ENCODE data around the gene SELENOI. TPM values are rescaled to one million over a fixed set of nuclear protein-coding genes. Genes with fewer than 3 reads are reported as not detected.

SELENOI gene
- total and polyA plus RNA-seq, 10 of the 15 experiments (the other 5 are each of a cell fraction or from before 2014, with no cell fraction given): 5.2 to 31.4 (median 17.4) TPM

DNA sequence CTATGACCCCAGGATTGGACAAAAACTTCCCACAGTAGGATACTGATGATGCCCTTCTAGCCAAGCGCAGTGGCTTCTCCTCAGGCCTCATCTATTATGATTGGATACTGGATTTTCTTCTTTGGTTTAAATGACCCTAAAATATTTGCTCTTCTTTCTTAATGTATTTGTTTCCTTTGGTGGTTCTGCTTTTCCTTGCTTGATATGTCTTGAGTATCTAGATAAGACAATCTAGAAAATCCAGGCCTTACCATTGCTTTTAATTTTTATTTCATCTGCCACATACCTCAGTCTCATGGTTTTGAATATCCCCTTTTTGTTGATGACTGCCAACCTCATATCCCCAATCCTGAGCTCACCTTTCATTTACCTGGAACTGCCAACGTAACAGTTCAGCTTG, 96.4 kb downstream of the SELENOI start (continued):
- TF ChIP-seq NFXL1 (IDR thresholded peaks at IDR 0.05; ENCODE audit: borderline replicate concordance) (no peak), PAX5 (IDR thresholded peaks at IDR 0.05; ENCODE audit: borderline replicate concordance, low read depth, low read length) (no peak)

DNA sequence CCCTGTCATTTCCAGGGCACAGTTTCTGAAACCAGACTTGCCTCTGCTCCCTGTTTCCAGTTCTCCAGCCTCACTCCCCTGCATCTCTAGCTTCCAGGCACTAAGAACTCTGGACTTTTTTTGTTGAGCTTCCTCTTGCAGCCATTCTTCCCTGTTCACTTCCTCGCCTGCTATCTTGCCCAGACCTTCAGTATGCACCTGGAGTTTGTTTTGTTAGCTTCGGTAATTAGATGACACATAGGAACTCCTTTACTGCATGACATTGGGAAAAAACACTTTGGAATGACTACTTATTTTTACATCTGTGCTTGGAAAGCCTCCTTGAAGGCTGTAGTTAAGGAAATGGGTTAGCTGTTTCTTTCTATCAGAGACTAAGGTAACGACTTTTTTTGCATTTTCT, 96.8 kb downstream of the SELENOI start:
- Histone ChIP-seq H3K4me2 (ENCODE audit: control insufficient read depth, insufficient read depth) (no peak overlapping the region), H4K20me1 (ENCODE audit: control insufficient read depth, insufficient read depth) (no peaks in the 10 kb centered on the region), H3K27me3 (replicated peaks in 1 of 2; ENCODE audit: control insufficient read depth in 2 of 2, insufficient read depth in 2 of 2, low read length in 1 of 2) (no peaks in the 10 kb centered on the region), H3K4me3 (no peak overlapping the region), H3K79me2 (ENCODE audit: control insufficient read depth, insufficient read depth, low read length) (no peaks in the 10 kb centered on the region), H3K27ac (ENCODE audit: control insufficient read depth, insufficient read depth) (no peak overlapping the region), H2AFZ (ENCODE audit: control insufficient read depth, low read depth, low read length) (no peak overlapping the region), H3K36me3 (ENCODE audit: control insufficient read depth in 2 of 2, insufficient read depth in 2 of 2, low read length in 1 of 2) (no peaks in the 10 kb centered on the region), H3K9me3 (replicated peaks; ENCODE audit: control insufficient read depth, insufficient read depth, low read length) (no peaks in the 10 kb centered on the region), H3K9ac (ENCODE audit: control insufficient read depth, insufficient read depth, low read length) (no peak overlapping the region), H3K4me1 (ENCODE audit: control insufficient read depth, insufficient read depth, low read length) (no peaks in the 10 kb centered on the region)
- POLR2A ChIA-PET: interaction anchor here (0.6 kb wide), 1 partner anchor 14 kb away, joined by 4 read pairs; no protein-coding TSS in a partner anchor
- SMC1A ChIA-PET (ENCODE audit: uncharacterized antibody, unreplicated experiment): no interaction called here
- WGBS (ENCODE audit: insufficient coverage, insufficient replicate concordance, low lambda C conversion rate, missing lambda C conversion rate): 8% methylated on average over 3 of the region's 3 CpGs
- BruUV-seq (replicated peaks): no TSS peak
- intact Hi-C loops (cut with micrococcal nuclease; ENCODE audit: unreplicated experiment) (no loop called here), in situ Hi-C loops (cut with MboI) (no loop called here)
- ATAC-seq: no peak
- CTCF ChIA-PET: no interaction called here
- RAD21 ChIA-PET (ENCODE audit: unreplicated experiment): no interaction called here
- no peak for FAIRE-seq
- no peak for DNase-seq (ENCODE audit: low read depth, low spot score)
- TF ChIP-seq MYC (IDR thresholded peaks at IDR 0.05; ENCODE audit: insufficient read depth, insufficient read length, insufficient replicate concordance, low read length, severe bottlenecking) (no peak), RBBP5 (conservative IDR thresholded peaks at IDR 0.05) (no peak), STAT3 (IDR thresholded peaks at IDR 0.05; ENCODE audit: low read depth, low read length) (no peak), ZNF207 (IDR thresholded peaks at IDR 0.05; ENCODE audit: borderline replicate concordance) (no peak), SPI1 (IDR thresholded peaks at IDR 0.05; ENCODE audit: borderline replicate concordance, insufficient read depth, low read depth, low read length) (no peak), RAD21 (IDR thresholded peaks at IDR 0.05; ENCODE audit: insufficient read depth, low read depth, low read length) (no peak), EZH2 (IDR thresholded peaks at IDR 0.05; ENCODE audit: borderline replicate concordance, control insufficient read depth, low read depth, low read length) (no peak), DPF2 (IDR thresholded peaks at IDR 0.05) (no peak), YY1 (IDR thresholded peaks at IDR 0.05; ENCODE audit: low read depth, low read length) (no peak), ZNF274 (IDR thresholded peaks at IDR 0.05; ENCODE audit: insufficient read depth, insufficient read length) (no peak)
- TF ChIP-seq, protein P1, sequence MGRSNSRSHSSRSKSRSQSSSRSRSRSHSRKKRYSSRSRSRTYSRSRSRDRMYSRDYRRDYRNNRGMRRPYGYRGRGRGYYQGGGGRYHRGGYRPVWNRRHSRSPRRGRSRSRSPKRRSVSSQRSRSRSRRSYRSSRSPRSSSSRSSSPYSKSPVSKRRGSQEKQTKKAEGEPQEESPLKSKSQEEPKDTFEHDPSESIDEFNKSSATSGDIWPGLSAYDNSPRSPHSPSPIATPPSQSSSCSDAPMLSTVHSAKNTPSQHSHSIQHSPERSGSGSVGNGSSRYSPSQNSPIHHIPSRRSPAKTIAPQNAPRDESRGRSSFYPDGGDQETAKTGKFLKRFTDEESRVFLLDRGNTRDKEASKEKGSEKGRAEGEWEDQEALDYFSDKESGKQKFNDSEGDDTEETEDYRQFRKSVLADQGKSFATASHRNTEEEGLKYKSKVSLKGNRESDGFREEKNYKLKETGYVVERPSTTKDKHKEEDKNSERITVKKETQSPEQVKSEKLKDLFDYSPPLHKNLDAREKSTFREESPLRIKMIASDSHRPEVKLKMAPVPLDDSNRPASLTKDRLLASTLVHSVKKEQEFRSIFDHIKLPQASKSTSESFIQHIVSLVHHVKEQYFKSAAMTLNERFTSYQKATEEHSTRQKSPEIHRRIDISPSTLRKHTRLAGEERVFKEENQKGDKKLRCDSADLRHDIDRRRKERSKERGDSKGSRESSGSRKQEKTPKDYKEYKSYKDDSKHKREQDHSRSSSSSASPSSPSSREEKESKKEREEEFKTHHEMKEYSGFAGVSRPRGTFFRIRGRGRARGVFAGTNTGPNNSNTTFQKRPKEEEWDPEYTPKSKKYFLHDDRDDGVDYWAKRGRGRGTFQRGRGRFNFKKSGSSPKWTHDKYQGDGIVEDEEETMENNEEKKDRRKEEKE (IDR thresholded peaks at IDR 0.05): no peak
- TF ChIP-seq, protein P2, sequence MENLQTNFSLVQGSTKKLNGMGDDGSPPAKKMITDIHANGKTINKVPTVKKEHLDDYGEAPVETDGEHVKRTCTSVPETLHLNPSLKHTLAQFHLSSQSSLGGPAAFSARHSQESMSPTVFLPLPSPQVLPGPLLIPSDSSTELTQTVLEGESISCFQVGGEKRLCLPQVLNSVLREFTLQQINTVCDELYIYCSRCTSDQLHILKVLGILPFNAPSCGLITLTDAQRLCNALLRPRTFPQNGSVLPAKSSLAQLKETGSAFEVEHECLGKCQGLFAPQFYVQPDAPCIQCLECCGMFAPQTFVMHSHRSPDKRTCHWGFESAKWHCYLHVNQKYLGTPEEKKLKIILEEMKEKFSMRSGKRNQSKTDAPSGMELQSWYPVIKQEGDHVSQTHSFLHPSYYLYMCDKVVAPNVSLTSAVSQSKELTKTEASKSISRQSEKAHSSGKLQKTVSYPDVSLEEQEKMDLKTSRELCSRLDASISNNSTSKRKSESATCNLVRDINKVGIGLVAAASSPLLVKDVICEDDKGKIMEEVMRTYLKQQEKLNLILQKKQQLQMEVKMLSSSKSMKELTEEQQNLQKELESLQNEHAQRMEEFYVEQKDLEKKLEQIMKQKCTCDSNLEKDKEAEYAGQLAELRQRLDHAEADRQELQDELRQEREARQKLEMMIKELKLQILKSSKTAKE (IDR thresholded peaks at IDR 0.05; ENCODE audit: low read depth, poor library complexity, severe bottlenecking): no peak
- TF ChIP-seq, protein P3, sequence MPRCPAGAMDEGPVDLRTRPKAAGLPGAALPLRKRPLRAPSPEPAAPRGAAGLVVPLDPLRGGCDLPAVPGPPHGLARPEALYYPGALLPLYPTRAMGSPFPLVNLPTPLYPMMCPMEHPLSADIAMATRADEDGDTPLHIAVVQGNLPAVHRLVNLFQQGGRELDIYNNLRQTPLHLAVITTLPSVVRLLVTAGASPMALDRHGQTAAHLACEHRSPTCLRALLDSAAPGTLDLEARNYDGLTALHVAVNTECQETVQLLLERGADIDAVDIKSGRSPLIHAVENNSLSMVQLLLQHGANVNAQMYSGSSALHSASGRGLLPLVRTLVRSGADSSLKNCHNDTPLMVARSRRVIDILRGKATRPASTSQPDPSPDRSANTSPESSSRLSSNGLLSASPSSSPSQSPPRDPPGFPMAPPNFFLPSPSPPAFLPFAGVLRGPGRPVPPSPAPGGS (IDR thresholded peaks at IDR 0.05; ENCODE audit: borderline replicate concordance, insufficient read depth, low read depth, low read length, poor library complexity, severe bottlenecking): no peak
- TF ChIP-seq, protein P4, sequence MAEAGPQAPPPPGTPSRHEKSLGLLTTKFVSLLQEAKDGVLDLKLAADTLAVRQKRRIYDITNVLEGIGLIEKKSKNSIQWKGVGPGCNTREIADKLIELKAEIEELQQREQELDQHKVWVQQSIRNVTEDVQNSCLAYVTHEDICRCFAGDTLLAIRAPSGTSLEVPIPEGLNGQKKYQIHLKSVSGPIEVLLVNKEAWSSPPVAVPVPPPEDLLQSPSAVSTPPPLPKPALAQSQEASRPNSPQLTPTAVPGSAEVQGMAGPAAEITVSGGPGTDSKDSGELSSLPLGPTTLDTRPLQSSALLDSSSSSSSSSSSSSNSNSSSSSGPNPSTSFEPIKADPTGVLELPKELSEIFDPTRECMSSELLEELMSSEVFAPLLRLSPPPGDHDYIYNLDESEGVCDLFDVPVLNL (IDR thresholded peaks at IDR 0.05; ENCODE audit: low read depth, low read length): no peak
